Chondrocyte (in vitro differentiated cells): Measurements from ENCODE around the gene STX2. TPM values are rescaled to one million over a fixed set of nuclear protein-coding genes. Genes with fewer than 3 reads are reported as not detected.
A peak's percentile ranks its signal among the peaks of the same experiment; 100 is the strongest.
"Not testable (repeated sequence)": the region's sequence is repeated elsewhere in the genome, so short reads cannot be mapped to it uniquely, and the experiment has no call there.

Experiments used
- DNase-seq: peaks from one replicate; pipeline ENCODE4 v3.0.0; 2021; ENCODE audit warnings: mixed read lengths, low spot score
- H3K27ac Mint-ChIP-seq: one replicate; pipeline ENCODE4 v1.8.0; 2021; ENCODE audit warnings: mild to moderate bottlenecking, moderate library complexity, mixed read lengths; ENCODE audit not compliant: unreplicated experiment
- H3K27me3 Mint-ChIP-seq: 2 replicates; pipeline ENCODE4 v1.8.0; 2021; ENCODE audit warnings: low read depth, mixed read lengths
- H3K36me3 Mint-ChIP-seq: 2 replicates; pipeline ENCODE4 v1.8.0; 2021; ENCODE audit warnings: low read depth, mixed read lengths
- H3K4me1 Mint-ChIP-seq: 2 replicates; pipeline ENCODE4 v1.8.0; 2021; ENCODE audit warnings: low read depth, mild to moderate bottlenecking, mixed read lengths
- H3K4me3 Mint-ChIP-seq: one replicate; pipeline ENCODE4 v1.8.0; 2021; ENCODE audit warnings: mild to moderate bottlenecking, moderate library complexity, mixed read lengths; ENCODE audit not compliant: unreplicated experiment
- H3K9me3 Mint-ChIP-seq: 2 replicates; pipeline ENCODE4 v1.8.0; 2021; ENCODE audit warnings: low read depth, mixed read lengths
- CTCF ChIP-seq: fragments of 200-600 bp; sonication (generic); IDR thresholded peaks from 2 replicates; pipeline ENCODE4 v1.5.0; 2021; ENCODE audit warnings: antibody characterized with exemption, mild to moderate bottlenecking, moderate library complexity
- total RNA-seq: library from RNA; stranded (reverse); gene quantifications from 3 replicates; pipeline ENCODE4 v1.2.1, GENCODE V29; 2021

STX2 gene
- total RNA-seq, 1 donor from 2014 or later = 40.4 TPM

DNA sequence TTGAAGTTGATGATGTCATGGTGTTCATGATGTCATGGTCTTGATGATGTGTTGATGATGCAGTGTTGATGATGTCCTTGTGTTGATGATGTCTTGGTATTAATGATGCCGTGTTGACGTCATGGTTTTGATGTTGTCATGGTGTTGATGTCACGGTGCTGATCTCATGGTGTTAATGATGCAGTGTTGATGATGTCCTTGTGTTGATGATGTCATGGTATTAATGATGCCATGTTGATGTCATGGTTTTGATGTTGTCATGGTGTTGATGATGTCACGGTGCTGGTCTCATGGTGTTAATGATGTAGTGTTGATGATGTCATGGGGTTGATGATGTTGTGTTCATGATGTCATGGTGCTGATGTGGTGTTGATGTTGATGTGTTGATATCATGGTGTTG is 75.0 kb downstream of the STX2 start:
- no peak overlapping the region for H3K27ac Mint-ChIP-seq
- TF ChIP-seq CTCF = no peak
- H3K4me1 Mint-ChIP-seq = no peaks in the 10 kb centered on the region
- H3K27me3 Mint-ChIP-seq = peaks cover 4% of the 10 kb centered on the region
- no peak overlapping the region for H3K4me3 Mint-ChIP-seq
- H3K36me3 Mint-ChIP-seq = no peaks in the 10 kb centered on the region
- no peak for DNase-seq
- H3K9me3 Mint-ChIP-seq = no peaks in the 10 kb centered on the region

- Mint-ChIP-seq H3K4me1 (no peaks in the 10 kb centered on the region), H3K9me3 (no peaks in the 10 kb centered on the region), H3K36me3 (no peaks in the 10 kb centered on the region), H3K27me3 (no peaks in the 10 kb centered on the region), H3K27ac (no peak overlapping the region), H3K4me3 (no peak overlapping the region)
- no peak for TF ChIP-seq CTCF
- DNase-seq = no peak
Measured at GRCh38 chr12:130762319-130762675, 76.8 kb downstream of the STX2 start.

- peak; percentile 84 for TF ChIP-seq CTCF
- Mint-ChIP-seq H3K36me3 (no peaks in the 10 kb centered on the region), H3K27ac (no peak overlapping the region), H3K4me1 (no peaks in the 10 kb centered on the region), H3K4me3 (no peak overlapping the region), H3K9me3 (no peaks in the 10 kb centered on the region), H3K27me3 (no peaks in the 10 kb centered on the region)
- no peak for DNase-seq
Measured at GRCh38 chr12:130761537-130762318, 77.3 kb downstream of the STX2 start.

DNA sequence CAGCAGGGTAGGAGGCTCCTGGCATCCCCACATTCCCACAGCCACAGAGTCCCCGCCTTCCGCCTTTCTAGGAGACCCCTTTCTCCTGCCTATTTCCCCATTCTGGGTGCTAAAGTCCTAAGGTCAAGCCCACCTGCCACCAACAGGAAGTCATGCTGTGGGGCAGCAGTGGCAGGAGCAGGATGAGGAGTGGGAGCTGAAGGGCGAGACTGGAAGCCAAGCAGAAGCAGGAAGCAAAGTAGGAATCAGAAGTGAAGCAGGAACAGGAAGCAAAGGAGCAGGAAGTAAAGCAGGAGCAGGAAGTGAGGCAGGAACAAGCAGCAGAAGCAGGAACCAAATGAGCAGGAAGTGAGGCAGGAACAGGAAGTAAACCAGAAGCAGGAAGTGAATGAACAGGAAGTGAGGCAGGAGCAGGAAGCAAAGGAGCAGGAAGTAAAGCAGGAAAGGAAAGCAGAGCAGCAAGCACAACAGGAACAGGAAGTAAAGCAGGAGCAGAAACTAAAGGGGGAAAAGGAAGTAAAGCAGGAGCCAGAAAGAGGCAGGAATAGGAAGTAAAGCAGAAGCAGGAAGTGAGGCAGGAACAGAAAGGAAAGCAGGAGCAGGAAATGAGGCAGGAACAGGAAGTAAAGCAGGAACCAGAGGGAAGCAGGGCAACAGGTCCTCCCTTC is 84.7 kb downstream of the STX2 start:
- Mint-ChIP-seq H3K27ac (no peak overlapping the region), H3K9me3 (no peaks in the 10 kb centered on the region), H3K4me1 (no peaks in the 10 kb centered on the region), H3K27me3 (peaks cover 19% of the 10 kb centered on the region), H3K4me3 (no peak overlapping the region), H3K36me3 (no peaks in the 10 kb centered on the region)
- no peak for DNase-seq
- TF ChIP-seq CTCF = no peak

GRCh38 chr12:130752692-130753230 is 86.3 kb downstream of the STX2 start:
- DNase-seq = no peak
- H3K36me3 Mint-ChIP-seq = no peaks in the 10 kb centered on the region
- no peak overlapping the region for H3K4me3 Mint-ChIP-seq
- peaks cover 25% of the 10 kb centered on the region for H3K27me3 Mint-ChIP-seq
- H3K4me1 Mint-ChIP-seq = no peaks in the 10 kb centered on the region
- no peak overlapping the region for H3K27ac Mint-ChIP-seq
- peak; percentile 15 for TF ChIP-seq CTCF
- no peaks in the 10 kb centered on the region for H3K9me3 Mint-ChIP-seq

GRCh38 chr12:130752037-130752436 is 87.0 kb downstream of the STX2 start:
- H3K36me3 Mint-ChIP-seq, H3K4me3 Mint-ChIP-seq, H3K4me1 Mint-ChIP-seq, H3K9me3 Mint-ChIP-seq, DNase-seq, H3K27ac Mint-ChIP-seq: not testable (repeated sequence)
- H3K27me3 Mint-ChIP-seq = peaks cover 29% of the 10 kb centered on the region
